H9 (cell line): ENCODE data around the gene LDB3. TPM values are rescaled to one million over a fixed set of nuclear protein-coding genes. Genes with fewer than 3 reads are reported as not detected.

Experiments
- DNase-seq: peaks from one replicate; pipeline ENCODE4 v3.0.0-alpha.2; 2017
- H2AFZ ChIP-seq: one replicate; pipeline ENCODE4 v1.6.1; 2013; ENCODE audit warnings: mild to moderate bottlenecking, low read length, control low read depth, moderate library complexity
- H2AK5ac ChIP-seq: 2 replicates; pipeline ENCODE4 v1.6.1; 2013; ENCODE audit warnings: low read length, control low read depth, mixed read lengths; ENCODE audit not compliant: insufficient read length
- H2BK120ac ChIP-seq: one replicate; pipeline ENCODE4 v1.6.1; 2013; ENCODE audit warnings: low read depth, mild to moderate bottlenecking, low read length, control low read depth, inconsistent platforms; ENCODE audit not compliant: poor library complexity, severe bottlenecking
- H2BK12ac ChIP-seq: 2 replicates; pipeline ENCODE4 v1.6.1; 2013; ENCODE audit warnings: low read length, control low read depth, mixed read lengths, low read depth; ENCODE audit not compliant: insufficient read length
- H2BK15ac ChIP-seq: 2 replicates; pipeline ENCODE4 v1.6.1; 2013; ENCODE audit warnings: low read depth, low read length, control low read depth
- H2BK20ac ChIP-seq: one replicate; pipeline ENCODE4 v1.6.1; 2013; ENCODE audit warnings: low read depth, mild to moderate bottlenecking, low read length, control low read depth, inconsistent platforms; ENCODE audit not compliant: poor library complexity, severe bottlenecking
- H2BK5ac ChIP-seq: 2 replicates; pipeline ENCODE4 v1.6.1; 2013; ENCODE audit warnings: low read length, control low read depth, mixed read lengths; ENCODE audit not compliant: insufficient read length
- H3K14ac ChIP-seq: 2 replicates; pipeline ENCODE4 v1.6.1; 2013; ENCODE audit warnings: low read length, control low read depth; ENCODE audit not compliant: insufficient read depth
- H3K18ac ChIP-seq: 2 replicates; pipeline ENCODE4 v1.6.1; 2013; ENCODE audit warnings: low read depth, mild to moderate bottlenecking, mixed read lengths, low read length, control low read depth; ENCODE audit not compliant: insufficient read length
- H3K23ac ChIP-seq: 2 replicates; pipeline ENCODE4 v1.6.1; 2013; ENCODE audit warnings: low read length, control low read depth, mixed read lengths, low read depth; ENCODE audit not compliant: insufficient read length
- H3K23me2 ChIP-seq: 2 replicates; pipeline ENCODE4 v1.6.1; 2013; ENCODE audit warnings: low read depth, mild to moderate bottlenecking, mixed read lengths, low read length, control low read depth; ENCODE audit not compliant: insufficient read length, poor library complexity, severe bottlenecking
- H3K27ac ChIP-seq: 2 replicates; pipeline ENCODE4 v1.5.1; 2013; ENCODE audit warnings: low read length, control low read depth, mixed read lengths, low read depth; ENCODE audit not compliant: insufficient read length
- H3K27me3 ChIP-seq: 2 replicates; pipeline ENCODE4 v1.6.1; 2013; ENCODE audit warnings: low read length, control low read depth, inconsistent platforms; ENCODE audit not compliant: insufficient read depth
- H3K4ac ChIP-seq: 2 replicates; pipeline ENCODE4 v1.6.1; 2013; ENCODE audit warnings: low read depth, mild to moderate bottlenecking, control low read depth, inconsistent platforms, low read length, moderate library complexity
- H3K4me1 ChIP-seq: 2 replicates; pipeline ENCODE4 v1.6.1; 2013; ENCODE audit warnings: low read length, control low read depth, inconsistent platforms; ENCODE audit not compliant: insufficient read depth
- H3K4me2 ChIP-seq: 2 replicates; pipeline ENCODE4 v1.6.1; 2013; ENCODE audit warnings: low read length, control low read depth, mixed read lengths; ENCODE audit not compliant: insufficient read length, insufficient read depth
- H3K56ac ChIP-seq: 2 replicates; pipeline ENCODE4 v1.6.1; 2013; ENCODE audit warnings: low read depth, mild to moderate bottlenecking, mixed read lengths, low read length, control low read depth; ENCODE audit not compliant: insufficient read length
- H3K79me1 ChIP-seq: 2 replicates; pipeline ENCODE4 v1.6.1; 2013; ENCODE audit warnings: low read depth, mild to moderate bottlenecking, moderate library complexity, low read length, control low read depth, inconsistent platforms; ENCODE audit not compliant: insufficient read depth, poor library complexity, severe bottlenecking
- H3K79me2 ChIP-seq: 2 replicates; pipeline ENCODE4 v1.6.1; 2013; ENCODE audit warnings: low read length, control low read depth, inconsistent platforms; ENCODE audit not compliant: insufficient read depth
- H3K9ac ChIP-seq: 2 replicates; pipeline ENCODE4 v1.6.1; 2013; ENCODE audit warnings: low read length, control low read depth, mixed read lengths; ENCODE audit not compliant: insufficient read length; ENCODE audit errors: extremely low read depth
- H3K9me3 ChIP-seq: one replicate; pipeline ENCODE4 v1.6.1; 2013; ENCODE audit warnings: low read depth, low read length, inconsistent platforms; ENCODE audit not compliant: control insufficient read depth
- H3T11ph ChIP-seq: one replicate; pipeline ENCODE4 v1.6.1; 2013; ENCODE audit warnings: mild to moderate bottlenecking, low read length, control low read depth, inconsistent platforms
- H4K20me1 ChIP-seq: one replicate; pipeline ENCODE4 v1.6.1; 2013; ENCODE audit not compliant: control insufficient read depth, insufficient read length, insufficient read depth
- H4K5ac ChIP-seq: 2 replicates; pipeline ENCODE4 v1.6.1; 2013; ENCODE audit warnings: low read depth, mild to moderate bottlenecking, mixed read lengths, low read length, control low read depth; ENCODE audit not compliant: insufficient read length
- H4K8ac ChIP-seq: replicated peaks from 2 replicates; pipeline ENCODE4 v1.6.1; 2013; ENCODE audit warnings: low read length, control low read depth, mixed read lengths, low read depth; ENCODE audit not compliant: insufficient read length
- H4K91ac ChIP-seq: 2 replicates; pipeline ENCODE4 v1.6.1; 2013; ENCODE audit warnings: low read depth, mild to moderate bottlenecking, moderate library complexity, mixed read lengths, low read length, control low read depth; ENCODE audit not compliant: insufficient read length
- H3K27ac Mint-ChIP-seq, 3 experiments: 2 replicates in 2 of 3; 3 replicates in 1 of 3; pipeline ENCODE4 v1.8.0; 2020 to 2021; ENCODE audit warnings: mixed read lengths in 3 of 3, mild to moderate bottlenecking in 1 of 3, moderate library complexity in 1 of 3
- H3K27me3 Mint-ChIP-seq: 2 replicates; pipeline ENCODE4 v1.8.0; 2021; ENCODE audit warnings: low read depth, mild to moderate bottlenecking, moderate library complexity, mixed read lengths
- H3K36me3 Mint-ChIP-seq, 3 experiments: 2 replicates in 2 of 3; 3 replicates in 1 of 3; pipeline ENCODE4 v1.8.0; 2020 to 2021; ENCODE audit warnings: low read depth in 3 of 3, mixed read lengths in 3 of 3; ENCODE audit not compliant: insufficient read depth in 1 of 3
- H3K4me1 Mint-ChIP-seq, 2 experiments: 2 replicates each; pipeline ENCODE4 v1.8.0; 2020; ENCODE audit warnings: mixed read lengths in 2 of 2
- H3K4me3 Mint-ChIP-seq, 2 experiments: 2 replicates in 1 of 2; 3 replicates in 1 of 2; pipeline ENCODE4 v1.8.0; 2020 to 2021; ENCODE audit warnings: mild to moderate bottlenecking in 2 of 2, mixed read lengths in 2 of 2, moderate library complexity in 1 of 2
- H3K9me3 Mint-ChIP-seq, 2 experiments: 2 replicates in 1 of 2; 3 replicates in 1 of 2; pipeline ENCODE4 v1.8.0; 2020; ENCODE audit warnings: mild to moderate bottlenecking in 2 of 2, mixed read lengths in 2 of 2, moderate library complexity in 1 of 2
- WGBS: extraction: QIAGEN DNeasy Blood & Tissue Kit; methylation state at CpG from one replicate; pipeline ENCODE4 v1.1.7; 2013; ENCODE audit warnings: missing lambda C conversion rate, low lambda C conversion rate, mixed read lengths; ENCODE audit not compliant: insufficient read length; ENCODE audit errors: extremely low coverage; 5-methylcytosine and 5-hydroxymethylcytosine counted together
- total RNA-seq: library from RNA; stranded (reverse); gene quantifications from 2 replicates; pipeline ENCODE4 v1.2.1, GENCODE V29; 2021
- TF ChIP-seq, protein P1 (sequence below): fragments of 200-600 bp; sonication (generic); conservative IDR thresholded peaks from 3 replicates; pipeline ENCODE4 v1.8.0; 2021; ENCODE audit warnings: antibody characterized with exemption, mild to moderate bottlenecking

The LDB3 gene
- total RNA-seq, 1 experiment from 2014 or later: 0.17 TPM

DNA sequence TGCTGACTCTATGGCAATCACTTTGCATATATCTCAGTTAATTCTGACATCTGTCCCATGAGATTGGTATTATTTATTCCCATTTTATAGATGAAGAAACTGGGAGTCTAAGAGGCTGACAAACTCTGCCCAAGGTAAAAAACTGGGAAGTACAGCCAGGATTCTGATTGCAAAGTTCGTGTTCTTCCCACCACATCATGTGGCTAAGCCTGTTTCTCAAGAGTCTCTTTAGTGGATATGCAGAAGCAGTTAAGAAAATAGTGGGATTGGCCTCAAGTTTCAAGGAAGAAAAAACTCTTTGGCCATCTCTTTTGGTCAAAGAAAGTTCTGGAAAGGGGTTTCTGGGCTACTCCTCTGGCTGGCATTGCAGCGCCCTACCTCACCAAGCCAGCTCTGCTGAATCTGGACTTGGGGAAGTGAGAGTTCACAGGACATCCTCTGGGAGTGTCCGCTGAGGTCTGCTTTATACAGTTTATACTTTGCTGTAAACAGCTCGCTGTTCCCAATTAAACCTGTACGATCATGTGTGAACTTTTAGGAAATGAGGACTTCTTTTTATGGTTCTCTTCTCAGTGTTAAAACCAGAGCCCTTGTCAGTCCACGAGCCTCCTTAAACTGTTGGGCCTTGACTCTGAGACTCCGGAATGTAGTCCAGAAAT, 75.9 kb downstream of the LDB3 start:
- H2AFZ ChIP-seq: no peak overlapping the region
- H2AK5ac ChIP-seq: no peak overlapping the region
- Mint-ChIP-seq H3K4me3 (no peak overlapping the region), H3K27me3 (no peaks in the 10 kb centered on the region), H3K27ac (no peak overlapping the region), H3K9me3 (no peaks in the 10 kb centered on the region; a peak in 1 of 5 replicates), H3K4me1 (peaks cover 12 to 15% of the 10 kb centered on the region in 2 experiments), H3K36me3 (no peaks in the 10 kb centered on the region)
- no peak overlapping the region for H3K4ac ChIP-seq
- H3K56ac ChIP-seq: no peak overlapping the region
- H2BK20ac ChIP-seq: no peak overlapping the region
- H3K27ac ChIP-seq: no peak overlapping the region
- no peak overlapping the region for H3K14ac ChIP-seq
- no peak for DNase-seq
- H4K20me1 ChIP-seq: no peaks in the 10 kb centered on the region
- H2BK12ac ChIP-seq: no peak overlapping the region
- TF ChIP-seq, protein P1, sequence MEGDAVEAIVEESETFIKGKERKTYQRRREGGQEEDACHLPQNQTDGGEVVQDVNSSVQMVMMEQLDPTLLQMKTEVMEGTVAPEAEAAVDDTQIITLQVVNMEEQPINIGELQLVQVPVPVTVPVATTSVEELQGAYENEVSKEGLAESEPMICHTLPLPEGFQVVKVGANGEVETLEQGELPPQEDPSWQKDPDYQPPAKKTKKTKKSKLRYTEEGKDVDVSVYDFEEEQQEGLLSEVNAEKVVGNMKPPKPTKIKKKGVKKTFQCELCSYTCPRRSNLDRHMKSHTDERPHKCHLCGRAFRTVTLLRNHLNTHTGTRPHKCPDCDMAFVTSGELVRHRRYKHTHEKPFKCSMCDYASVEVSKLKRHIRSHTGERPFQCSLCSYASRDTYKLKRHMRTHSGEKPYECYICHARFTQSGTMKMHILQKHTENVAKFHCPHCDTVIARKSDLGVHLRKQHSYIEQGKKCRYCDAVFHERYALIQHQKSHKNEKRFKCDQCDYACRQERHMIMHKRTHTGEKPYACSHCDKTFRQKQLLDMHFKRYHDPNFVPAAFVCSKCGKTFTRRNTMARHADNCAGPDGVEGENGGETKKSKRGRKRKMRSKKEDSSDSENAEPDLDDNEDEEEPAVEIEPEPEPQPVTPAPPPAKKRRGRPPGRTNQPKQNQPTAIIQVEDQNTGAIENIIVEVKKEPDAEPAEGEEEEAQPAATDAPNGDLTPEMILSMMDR: no peak
- H3K4me1 ChIP-seq: peaks cover 5% of the 10 kb centered on the region
- H3K79me1 ChIP-seq: no peaks in the 10 kb centered on the region
- no peak overlapping the region for H3K9ac ChIP-seq
- no peaks in the 10 kb centered on the region for H3K27me3 ChIP-seq
- H3T11ph ChIP-seq: no peak overlapping the region
- no peak overlapping the region for H4K8ac ChIP-seq
- H3K9me3 ChIP-seq: no peaks in the 10 kb centered on the region
- no peaks in the 10 kb centered on the region for H3K79me2 ChIP-seq
- no CpG with 5 or more reads among the region's 7 CpGs for WGBS
- H4K91ac ChIP-seq: no peak overlapping the region
- H3K4me2 ChIP-seq: no peak overlapping the region
- no peak overlapping the region for H3K18ac ChIP-seq
- no peak overlapping the region for H2BK15ac ChIP-seq
- no peak overlapping the region for H2BK5ac ChIP-seq
- no peaks in the 10 kb centered on the region for H3K23me2 ChIP-seq
- no peak overlapping the region for H4K5ac ChIP-seq
- no peak overlapping the region for H3K23ac ChIP-seq
- no peak overlapping the region for H2BK120ac ChIP-seq
